Measurements from ENCODE around the gene CHST3.
A peak's percentile ranks its signal among the peaks of the same experiment; 100 is the strongest.
"Not testable (repeated sequence)": the region's sequence is repeated elsewhere in the genome, so short reads cannot be mapped to it uniquely, and the experiment has no call there.

CHST3 gene

DNA sequence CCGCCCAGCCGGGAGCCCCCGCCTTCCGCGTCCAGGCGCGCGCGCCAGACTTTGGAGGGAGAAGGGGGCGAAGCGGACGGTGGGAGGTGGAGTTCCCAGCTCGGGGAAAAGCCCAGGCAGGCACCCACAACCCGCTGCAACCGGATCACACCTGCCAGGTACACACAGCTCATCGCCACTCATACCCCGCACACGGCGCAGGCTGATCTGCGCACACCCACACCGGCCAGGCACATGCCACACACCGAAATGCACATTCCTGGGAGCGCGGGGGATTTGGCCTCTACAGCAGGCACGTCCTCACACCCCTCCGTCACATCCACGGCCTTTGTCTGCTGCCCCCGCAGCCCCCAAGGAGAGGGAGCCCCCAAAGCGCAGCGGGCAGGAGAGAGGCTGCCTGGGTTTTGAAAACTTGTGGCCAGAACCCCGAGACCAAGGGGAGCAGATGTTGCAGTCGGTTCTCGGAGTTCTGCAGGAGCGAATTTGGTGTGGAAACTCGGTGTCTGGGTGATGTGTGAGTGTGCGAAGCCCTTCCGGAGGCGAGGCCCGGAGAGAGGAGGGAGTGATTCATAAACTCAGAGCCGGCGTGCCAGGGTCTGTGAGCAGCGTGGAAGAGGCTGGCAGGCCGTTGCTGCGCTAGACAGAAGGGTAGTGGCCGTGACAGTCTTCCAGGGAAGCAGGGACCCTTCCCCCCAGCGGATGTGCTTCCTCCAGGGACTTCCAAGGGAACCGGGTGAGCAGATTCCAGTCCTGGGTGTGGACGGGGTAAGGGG, 734 bp downstream of the CHST3 start:
- Mint-ChIP-seq H3K27ac (peak overlapping the region; percentile 25), H3K4me3 (peak overlapping the region; percentile 95), H3K4me1 (peaks cover 50% of the 10 kb centered on the region), H3K36me3 (ENCODE audit: low read depth) (no peaks in the 10 kb centered on the region), H3K9me3 (peaks cover 15% of the 10 kb centered on the region), H3K27me3 (ENCODE audit: low read depth, poor library complexity) (peaks cover 26% of the 10 kb centered on the region)
- DNase-seq: peak; percentile 48
- TF ChIP-seq, protein P1, sequence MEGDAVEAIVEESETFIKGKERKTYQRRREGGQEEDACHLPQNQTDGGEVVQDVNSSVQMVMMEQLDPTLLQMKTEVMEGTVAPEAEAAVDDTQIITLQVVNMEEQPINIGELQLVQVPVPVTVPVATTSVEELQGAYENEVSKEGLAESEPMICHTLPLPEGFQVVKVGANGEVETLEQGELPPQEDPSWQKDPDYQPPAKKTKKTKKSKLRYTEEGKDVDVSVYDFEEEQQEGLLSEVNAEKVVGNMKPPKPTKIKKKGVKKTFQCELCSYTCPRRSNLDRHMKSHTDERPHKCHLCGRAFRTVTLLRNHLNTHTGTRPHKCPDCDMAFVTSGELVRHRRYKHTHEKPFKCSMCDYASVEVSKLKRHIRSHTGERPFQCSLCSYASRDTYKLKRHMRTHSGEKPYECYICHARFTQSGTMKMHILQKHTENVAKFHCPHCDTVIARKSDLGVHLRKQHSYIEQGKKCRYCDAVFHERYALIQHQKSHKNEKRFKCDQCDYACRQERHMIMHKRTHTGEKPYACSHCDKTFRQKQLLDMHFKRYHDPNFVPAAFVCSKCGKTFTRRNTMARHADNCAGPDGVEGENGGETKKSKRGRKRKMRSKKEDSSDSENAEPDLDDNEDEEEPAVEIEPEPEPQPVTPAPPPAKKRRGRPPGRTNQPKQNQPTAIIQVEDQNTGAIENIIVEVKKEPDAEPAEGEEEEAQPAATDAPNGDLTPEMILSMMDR (IDR thresholded peaks at IDR 0.05): no peak

DNA sequence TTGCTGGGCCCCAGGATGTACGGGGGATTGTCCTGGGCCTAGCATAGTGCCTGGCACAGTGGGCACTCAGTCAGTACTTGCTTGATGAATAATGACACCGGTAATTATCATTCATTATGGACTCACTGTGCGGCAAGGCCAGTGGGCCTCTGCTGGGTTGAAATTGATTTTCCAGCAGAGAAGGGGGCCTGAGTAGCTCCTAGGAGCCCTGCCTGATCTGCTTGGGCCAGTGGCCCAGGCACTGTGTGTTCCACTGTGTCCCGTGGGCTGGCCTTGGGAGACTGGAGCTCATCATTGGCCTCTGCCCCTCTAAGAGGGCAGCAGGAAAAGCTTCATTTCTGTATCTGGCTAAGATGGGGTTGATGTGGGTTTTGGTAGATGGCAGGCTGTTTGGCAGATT, 1.4 kb downstream of the CHST3 start:
- H3K4me1 Mint-ChIP-seq: peaks cover 57% of the 10 kb centered on the region
- H3K27me3 Mint-ChIP-seq (ENCODE audit: low read depth, poor library complexity): peaks cover 26% of the 10 kb centered on the region
- no peak overlapping the region for H3K27ac Mint-ChIP-seq
- no peaks in the 10 kb centered on the region for H3K36me3 Mint-ChIP-seq (ENCODE audit: low read depth)
- peaks cover 15% of the 10 kb centered on the region for H3K9me3 Mint-ChIP-seq
- TF ChIP-seq, protein P1 (IDR thresholded peaks at IDR 0.05): no peak
- H3K4me3 Mint-ChIP-seq: peak overlapping the region; percentile 95
- DNase-seq: no peak

DNA sequence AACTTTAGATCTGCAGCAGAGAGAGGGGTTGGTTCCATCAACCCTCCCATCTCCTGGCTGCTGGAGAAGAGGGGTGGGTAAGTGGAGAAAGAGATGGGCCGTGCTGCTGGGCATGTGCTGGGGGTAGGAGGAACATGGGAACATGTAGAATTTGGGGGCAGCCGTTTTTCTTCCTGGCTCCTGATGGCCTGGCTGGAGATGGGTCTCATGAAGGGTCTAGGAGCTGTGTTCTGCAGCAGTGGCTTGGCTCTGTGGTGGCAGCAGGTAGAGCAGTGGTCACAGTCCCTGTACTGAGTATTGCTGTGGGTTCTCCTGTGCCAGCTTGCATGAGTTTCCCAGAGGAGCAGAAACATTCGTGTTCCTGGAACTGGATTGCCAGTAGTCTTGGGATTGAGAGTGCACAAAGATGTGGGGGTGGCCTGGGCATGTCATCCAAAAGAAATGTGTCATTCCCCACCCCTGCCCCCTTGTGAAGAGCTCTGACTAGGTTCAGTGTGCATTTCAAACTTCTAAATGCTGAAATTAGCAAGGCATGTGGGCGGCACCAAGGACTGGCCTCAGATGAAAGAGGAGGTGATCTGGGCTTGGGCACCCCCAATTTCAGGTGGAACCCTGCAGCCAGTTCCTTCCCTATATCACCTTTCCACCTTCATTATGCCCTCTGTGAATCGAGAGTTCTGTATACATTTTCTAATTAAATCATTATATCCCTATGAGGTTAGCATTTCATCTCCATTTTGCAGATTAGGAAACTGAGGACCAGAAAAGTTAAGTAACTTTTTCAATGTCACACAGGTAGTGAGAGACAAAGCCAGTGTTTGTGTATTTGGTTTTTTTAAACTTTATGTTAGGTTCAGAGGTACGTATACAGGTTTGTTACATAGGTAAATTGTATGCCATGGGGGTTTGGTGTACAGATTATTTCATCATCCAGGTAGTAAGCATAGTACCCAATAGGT, 2.1 kb downstream of the CHST3 start:
- no peak overlapping the region for H3K27ac Mint-ChIP-seq
- DNase-seq: no peak
- peaks cover 15% of the 10 kb centered on the region for H3K9me3 Mint-ChIP-seq
- H3K27me3 Mint-ChIP-seq (ENCODE audit: low read depth, poor library complexity): peaks cover 23% of the 10 kb centered on the region
- peaks cover 64% of the 10 kb centered on the region for H3K4me1 Mint-ChIP-seq
- no peaks in the 10 kb centered on the region for H3K36me3 Mint-ChIP-seq (ENCODE audit: low read depth)
- TF ChIP-seq, protein P1 (IDR thresholded peaks at IDR 0.05): no peak
- peak overlapping the region; percentile 95 for H3K4me3 Mint-ChIP-seq

DNA sequence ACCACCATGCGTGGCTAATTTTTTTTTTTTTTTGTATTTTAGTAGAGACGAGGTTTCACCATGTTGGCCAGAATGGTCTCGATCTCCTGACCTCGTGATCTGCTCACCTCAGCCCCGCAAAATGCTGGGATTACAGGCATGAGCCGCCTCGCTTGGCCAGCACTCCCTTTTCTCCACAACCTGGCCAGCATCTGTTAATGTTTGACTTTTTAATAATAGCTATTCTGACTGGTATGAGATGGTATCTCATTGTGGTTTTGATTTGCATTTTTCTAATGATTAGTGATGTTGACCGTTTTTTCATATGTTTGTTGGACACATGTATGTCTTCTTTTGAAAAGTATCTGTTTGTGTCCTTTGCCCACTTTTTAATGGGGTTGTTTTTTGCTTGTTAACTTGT, 3.8 kb downstream of the CHST3 start:
- not testable (repeated sequence) for DNase-seq; H3K9me3 Mint-ChIP-seq; H3K4me3 Mint-ChIP-seq; H3K27ac Mint-ChIP-seq; H3K27me3 Mint-ChIP-seq (ENCODE audit: low read depth, poor library complexity); H3K36me3 Mint-ChIP-seq (ENCODE audit: low read depth)
- H3K4me1 Mint-ChIP-seq: peaks cover 70% of the 10 kb centered on the region

DNA sequence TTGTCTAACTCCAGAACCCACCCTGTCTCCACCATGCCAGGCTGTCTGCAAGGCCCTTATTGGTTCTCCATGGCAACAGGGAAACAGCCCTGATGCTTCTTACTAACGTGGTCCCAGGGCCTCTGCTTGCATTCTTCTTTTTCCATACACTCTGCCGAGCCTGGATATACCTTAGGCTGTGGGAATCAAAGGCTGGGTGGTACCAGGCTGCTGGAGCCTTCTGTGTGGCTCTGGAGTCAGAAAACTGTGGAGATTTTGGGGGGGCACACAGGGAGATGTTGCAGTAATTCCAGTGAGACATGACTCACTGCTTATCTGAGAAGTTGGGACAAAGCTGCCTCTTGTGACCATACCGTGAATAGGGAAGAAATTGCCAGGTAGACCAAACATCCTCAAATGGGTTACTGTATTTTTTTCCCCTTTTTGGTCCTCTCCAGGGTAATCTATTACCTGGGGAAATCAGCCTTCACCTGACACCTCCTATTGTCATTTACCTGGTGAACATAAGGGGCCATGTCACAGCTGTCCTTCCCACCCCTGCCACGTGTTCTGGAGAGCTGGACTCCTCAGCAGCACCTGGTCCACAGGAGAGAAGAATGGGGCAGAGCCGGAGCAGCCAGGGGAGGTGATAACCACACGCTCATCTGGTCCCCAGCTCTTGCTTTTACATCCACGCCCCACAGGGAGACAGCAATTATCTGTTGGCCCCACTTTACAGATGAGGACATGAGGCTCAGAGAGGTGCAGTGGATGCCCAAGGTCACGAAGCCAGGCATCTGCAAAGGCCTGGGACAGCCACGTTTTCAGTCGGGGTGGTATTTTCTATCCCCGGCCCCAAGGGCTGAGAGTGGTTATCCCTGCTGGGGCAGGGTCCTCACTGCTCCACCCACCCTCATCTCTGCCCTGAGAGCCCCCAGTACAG, 4.6 kb downstream of the CHST3 start:
- Mint-ChIP-seq H3K9me3 (no peaks in the 10 kb centered on the region), H3K4me3 (no peak overlapping the region), H3K36me3 (ENCODE audit: low read depth) (no peaks in the 10 kb centered on the region), H3K4me1 (peaks cover 69% of the 10 kb centered on the region), H3K27me3 (ENCODE audit: low read depth, poor library complexity) (peaks cover 2% of the 10 kb centered on the region), H3K27ac (no peak overlapping the region)
- TF ChIP-seq, protein P1 (IDR thresholded peaks at IDR 0.05): no peak
- no peak for DNase-seq
